Activated naive CD4-positive, alpha-beta T cell treated with anti-CD3 and anti-CD28 coated beads, Interleukin-2, amount 10 ng/mL, durations not matched to agents 7 days and 5 days (primary cell): ENCODE data around the gene ZSCAN5C.

Source experiments
- CTCF ChIA-PET: fragments of 350-600 bp; sonication (Branson Sonifier 250); formaldehyde crosslinking; loops from one replicate; lab custom pipeline; 2021; ENCODE audit warnings: antibody characterized with exemption; lab: Charles Lee
- DNase-seq: peaks from one replicate; pipeline ENCODE4 v3.0.0-alpha.2; 2020
- H3K27ac Mint-ChIP-seq: one replicate; pipeline ENCODE4 v1.8.0; 2021; ENCODE audit warnings: mild to moderate bottlenecking, moderate library complexity, mixed read lengths
- H3K27me3 Mint-ChIP-seq: one replicate; pipeline ENCODE4 v1.8.0; 2021; ENCODE audit warnings: mild to moderate bottlenecking, mixed read lengths
- H3K36me3 Mint-ChIP-seq: one replicate; pipeline ENCODE4 v1.8.0; 2021; ENCODE audit warnings: mixed read lengths
- H3K4me1 Mint-ChIP-seq: one replicate; pipeline ENCODE4 v1.8.0; 2021; ENCODE audit warnings: mixed read lengths
- H3K4me3 Mint-ChIP-seq: one replicate; pipeline ENCODE4 v1.8.0; 2021; ENCODE audit warnings: mild to moderate bottlenecking, moderate library complexity, mixed read lengths
- H3K9me3 Mint-ChIP-seq: one replicate; pipeline ENCODE4 v1.8.0; 2021; ENCODE audit warnings: mixed read lengths

ZSCAN5C gene, protein sequence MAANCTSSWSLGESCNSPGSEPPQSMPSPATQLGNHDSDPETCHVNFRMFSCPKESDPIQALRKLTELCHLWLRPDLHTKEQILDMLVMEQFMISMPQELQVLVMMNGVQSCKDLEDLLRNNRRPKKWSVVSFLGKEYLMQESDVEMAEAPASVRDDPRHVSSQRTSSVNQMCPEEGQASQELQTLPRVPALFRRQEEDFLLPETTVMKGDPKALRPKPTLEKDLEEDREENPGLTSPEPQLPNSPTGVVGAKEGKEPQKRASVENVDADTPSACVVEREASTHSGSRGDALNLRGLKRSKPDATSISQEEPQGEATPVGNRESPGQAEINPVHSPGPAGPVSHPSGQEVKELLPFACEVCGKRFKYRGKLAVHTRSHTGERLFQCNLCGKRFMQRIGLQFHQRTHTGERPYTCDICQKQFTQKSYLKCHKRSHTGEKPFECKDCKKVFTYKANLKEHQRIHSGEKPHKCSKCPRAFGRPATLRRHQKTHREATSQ

DNA sequence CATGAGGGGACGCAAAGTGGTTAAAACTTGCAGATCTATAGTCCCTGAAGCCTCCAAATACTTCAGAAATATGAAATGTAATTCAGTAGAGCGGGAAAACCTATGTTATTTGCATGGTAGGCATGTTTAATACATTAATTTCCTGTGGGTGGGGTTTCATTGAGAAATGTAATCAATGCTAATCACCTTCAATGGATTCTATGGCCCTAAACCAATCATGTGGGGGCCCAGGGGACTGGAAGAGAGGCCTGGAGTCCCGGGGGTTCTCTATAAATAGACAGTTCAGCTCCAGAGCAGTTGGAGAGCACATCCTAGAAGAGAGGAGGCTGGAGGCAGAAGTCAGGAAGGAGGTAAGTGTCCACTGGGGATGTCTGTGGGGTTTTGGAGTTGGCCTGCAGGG, at the start of gene ZSCAN5C:
TSS of gene ZSCAN5C (plus strand) at position 301 of the 400 bp plus-strand sequence. CDS start 3,641 bp downstream, outside the sequence.
- Mint-ChIP-seq H3K27me3 (peaks cover 5% of the 10 kb centered on the region), H3K9me3 (no peaks in the 10 kb centered on the region), H3K4me3 (no peak within 1 kb of the TSS), H3K4me1 (no peaks in the 10 kb centered on the region), H3K27ac (no peak within 1 kb of the TSS), H3K36me3 (no peaks in the 10 kb centered on the region)
- DNase-seq = no peak
- CTCF ChIA-PET = no interaction called here

DNA sequence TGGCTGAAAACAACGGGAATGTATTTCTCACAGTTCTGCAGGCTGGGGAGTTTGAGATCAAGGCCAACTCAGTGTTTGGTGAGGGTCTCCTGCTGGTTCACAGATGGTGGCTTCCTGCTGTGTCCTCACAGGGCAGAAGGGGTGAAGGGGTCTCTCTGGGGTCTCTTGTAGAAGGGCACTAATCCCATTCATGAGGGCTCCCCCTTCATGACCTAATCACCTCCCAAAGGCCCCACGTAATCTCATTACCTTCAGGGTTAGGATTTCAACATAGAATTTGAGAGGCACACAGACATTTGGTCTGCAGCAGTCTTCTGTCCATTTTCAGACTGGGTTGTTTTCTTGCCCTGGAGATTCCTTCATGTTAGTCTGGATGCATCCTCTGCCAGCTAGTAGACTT, 49.4 kb upstream of the ZSCAN5C start:
- no peak overlapping the region for H3K27ac Mint-ChIP-seq
- CTCF ChIA-PET = interaction anchor here (0.6 to 1.3 kb wide), 3 partner anchors 10 to 113 kb away, joined by 3 to 5 read pairs (median 3); no protein-coding TSS in a partner anchor
- H3K27me3 Mint-ChIP-seq = no peaks in the 10 kb centered on the region
- peaks cover 19% of the 10 kb centered on the region for H3K36me3 Mint-ChIP-seq
- H3K4me1 Mint-ChIP-seq = peaks cover 12% of the 10 kb centered on the region
- no peaks in the 10 kb centered on the region for H3K9me3 Mint-ChIP-seq
- DNase-seq = no peak
- H3K4me3 Mint-ChIP-seq = no peak overlapping the region

DNA sequence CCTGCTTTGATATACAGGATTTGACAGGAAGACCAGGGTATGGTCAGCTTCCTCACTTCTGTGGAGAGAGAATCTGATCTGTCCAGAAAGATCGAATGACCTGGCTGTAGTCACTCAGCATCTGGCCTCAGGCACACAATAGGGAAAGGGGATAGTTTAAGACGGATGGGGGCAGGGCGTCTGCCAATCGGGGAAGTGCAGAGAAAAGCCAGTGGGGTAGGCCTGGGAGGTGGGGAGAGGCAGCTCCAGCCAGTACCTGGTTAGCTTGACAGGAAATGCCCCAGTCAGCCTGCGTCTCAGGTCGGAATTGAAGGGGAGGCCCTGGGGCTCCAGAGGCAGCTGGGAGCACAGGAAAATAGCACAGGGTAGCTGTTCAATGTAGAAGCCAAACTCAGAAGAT, 48.6 kb upstream of the ZSCAN5C start:
- Mint-ChIP-seq H3K36me3 (peaks cover 14% of the 10 kb centered on the region), H3K9me3 (no peaks in the 10 kb centered on the region), H3K4me3 (no peak overlapping the region), H3K27ac (no peak overlapping the region), H3K4me1 (peaks cover 12% of the 10 kb centered on the region), H3K27me3 (no peaks in the 10 kb centered on the region)
- DNase-seq = no peak
- CTCF ChIA-PET = interaction anchor here (0.6 to 1.3 kb wide), 3 partner anchors 11 to 113 kb away, joined by 3 to 5 read pairs (median 3); no protein-coding TSS in a partner anchor

DNA sequence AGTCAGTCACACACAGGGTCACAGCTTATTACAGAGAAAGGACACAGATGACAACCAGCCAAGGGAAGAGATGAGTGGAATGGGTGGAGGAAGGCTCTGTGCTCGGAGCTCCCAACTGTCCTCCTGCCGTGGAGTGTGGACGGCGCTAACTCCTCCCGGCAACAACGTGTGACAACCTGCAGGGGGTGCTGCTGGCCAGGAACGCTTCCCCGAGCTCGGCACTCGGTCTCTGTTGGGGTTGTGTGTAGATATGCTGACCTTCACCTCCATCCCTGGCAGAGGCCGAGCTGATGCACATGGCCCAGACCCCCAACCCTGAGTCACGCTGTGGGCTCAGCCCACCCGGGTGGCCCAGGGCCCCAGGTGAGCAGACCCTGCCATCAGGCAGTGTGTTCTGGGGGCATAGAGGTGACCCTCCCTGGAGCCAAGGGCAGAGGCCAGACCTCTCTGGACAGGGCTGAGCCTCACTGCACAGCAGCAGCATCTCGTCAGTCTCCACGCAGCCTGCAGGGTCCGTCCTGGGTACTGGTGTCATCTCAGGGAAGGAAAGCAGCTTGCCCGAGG, 46.9 kb upstream of the ZSCAN5C start:
- Mint-ChIP-seq H3K9me3 (no peaks in the 10 kb centered on the region), H3K36me3 (peaks cover 12% of the 10 kb centered on the region), H3K4me3 (no peak overlapping the region), H3K27me3 (no peaks in the 10 kb centered on the region), H3K27ac (no peak overlapping the region), H3K4me1 (peaks cover 12% of the 10 kb centered on the region)
- no peak for DNase-seq
- CTCF ChIA-PET = interaction anchor here (0.5 to 3.0 kb wide), 3 partner anchors 12 to 159 kb away, joined by 3 to 14 read pairs (median 6); no protein-coding TSS in a partner anchor

DNA sequence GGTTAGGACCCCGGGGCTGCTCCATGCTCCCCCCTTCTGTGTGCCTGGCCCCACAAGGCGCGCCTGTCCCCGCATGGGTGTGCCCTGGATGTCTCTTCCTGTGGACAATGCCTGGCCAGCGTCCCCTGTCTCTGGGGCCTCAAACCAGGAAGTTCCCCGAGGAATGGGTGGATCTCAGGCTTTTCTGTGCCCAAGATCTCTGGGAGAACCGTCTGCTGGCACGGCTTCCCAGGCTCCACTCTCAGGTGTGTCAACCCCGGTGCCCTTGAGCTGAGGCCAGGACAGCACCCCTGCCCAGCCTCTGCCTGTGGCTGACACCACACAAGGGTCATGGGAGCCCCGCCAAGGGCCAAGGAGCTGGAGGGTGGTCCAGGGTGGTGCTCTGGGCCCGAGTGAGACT, 45.3 kb upstream of the ZSCAN5C start:
- peaks cover 9% of the 10 kb centered on the region for H3K36me3 Mint-ChIP-seq
- no peaks in the 10 kb centered on the region for H3K27me3 Mint-ChIP-seq
- CTCF ChIA-PET = interaction anchor here (3.0 kb wide), 1 partner anchor 96 kb away, joined by 14 read pairs; no protein-coding TSS in a partner anchor
- no peaks in the 10 kb centered on the region for H3K9me3 Mint-ChIP-seq
- peaks cover 12% of the 10 kb centered on the region for H3K4me1 Mint-ChIP-seq
- no peak overlapping the region for H3K4me3 Mint-ChIP-seq
- DNase-seq = no peak
- H3K27ac Mint-ChIP-seq = no peak overlapping the region

DNA sequence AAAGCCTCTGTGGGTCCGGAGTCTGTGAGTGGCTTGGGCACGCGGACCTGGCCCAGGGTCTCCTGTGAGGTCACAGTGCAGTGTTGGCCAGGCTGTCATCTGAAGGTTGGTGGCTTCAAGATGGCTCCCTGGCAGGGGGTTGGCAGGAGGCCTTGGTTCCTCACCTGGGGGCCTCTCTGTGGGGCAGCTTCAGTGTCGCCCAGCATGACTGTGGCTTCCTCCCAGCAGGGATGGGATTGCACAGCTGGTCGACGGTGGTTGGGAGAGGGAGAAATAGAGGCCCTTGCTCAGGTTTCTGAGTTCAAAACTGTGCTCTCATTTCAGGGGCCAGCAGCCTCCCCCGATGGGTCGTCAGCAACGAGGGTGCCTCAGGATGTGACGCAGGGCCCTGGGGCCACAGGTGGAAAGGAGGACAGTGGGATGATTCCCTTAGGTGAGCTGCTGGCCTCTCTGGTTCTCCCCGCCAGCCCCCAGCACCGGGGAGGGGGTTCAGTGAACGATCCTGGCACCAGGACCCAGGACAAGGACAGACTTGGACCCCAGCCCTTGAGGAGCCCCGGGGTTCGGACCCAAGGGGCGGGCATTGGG, 43.8 kb upstream of the ZSCAN5C start:
- H3K9me3 Mint-ChIP-seq = no peaks in the 10 kb centered on the region
- no peak for DNase-seq
- CTCF ChIA-PET = interaction anchor here (1.1 to 1.3 kb wide), 2 partner anchors 15 to 95 kb away, joined by 3 to 4 read pairs; no protein-coding TSS in a partner anchor
- no peak overlapping the region for H3K4me3 Mint-ChIP-seq
- H3K27ac Mint-ChIP-seq = no peak overlapping the region
- H3K4me1 Mint-ChIP-seq = peaks cover 15% of the 10 kb centered on the region
- peaks cover 9% of the 10 kb centered on the region for H3K36me3 Mint-ChIP-seq
- no peaks in the 10 kb centered on the region for H3K27me3 Mint-ChIP-seq

DNA sequence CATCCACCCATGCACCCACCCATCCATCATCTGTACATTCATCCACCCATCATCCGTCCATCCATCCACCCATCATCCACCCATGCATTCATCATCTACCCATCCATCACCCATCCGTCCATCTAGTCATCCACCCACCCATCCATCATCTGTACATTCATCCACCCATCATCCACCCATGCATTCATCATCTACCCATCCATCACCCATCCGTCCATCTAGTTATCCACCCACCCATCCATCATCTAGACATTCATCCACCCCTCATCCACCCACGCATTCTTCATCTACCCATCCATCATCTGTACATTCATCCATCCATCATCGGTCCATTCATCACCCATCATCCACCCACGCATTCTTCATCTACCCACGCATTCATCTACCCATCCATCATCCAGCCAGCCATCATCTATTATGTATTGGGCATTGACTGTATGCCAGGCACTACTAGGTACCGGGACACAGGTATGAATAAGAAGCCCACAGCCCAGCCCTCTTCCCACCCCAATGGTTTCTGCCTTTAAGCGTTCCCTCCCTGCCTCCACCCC, 43.0 kb upstream of the ZSCAN5C start:
- Mint-ChIP-seq H3K27ac (no peak overlapping the region), H3K27me3 (no peaks in the 10 kb centered on the region), H3K4me1 (peaks cover 11% of the 10 kb centered on the region), H3K9me3 (no peaks in the 10 kb centered on the region), H3K4me3 (no peak overlapping the region), H3K36me3 (peaks cover 8% of the 10 kb centered on the region)
- CTCF ChIA-PET = no interaction called here
- no peak for DNase-seq

DNA sequence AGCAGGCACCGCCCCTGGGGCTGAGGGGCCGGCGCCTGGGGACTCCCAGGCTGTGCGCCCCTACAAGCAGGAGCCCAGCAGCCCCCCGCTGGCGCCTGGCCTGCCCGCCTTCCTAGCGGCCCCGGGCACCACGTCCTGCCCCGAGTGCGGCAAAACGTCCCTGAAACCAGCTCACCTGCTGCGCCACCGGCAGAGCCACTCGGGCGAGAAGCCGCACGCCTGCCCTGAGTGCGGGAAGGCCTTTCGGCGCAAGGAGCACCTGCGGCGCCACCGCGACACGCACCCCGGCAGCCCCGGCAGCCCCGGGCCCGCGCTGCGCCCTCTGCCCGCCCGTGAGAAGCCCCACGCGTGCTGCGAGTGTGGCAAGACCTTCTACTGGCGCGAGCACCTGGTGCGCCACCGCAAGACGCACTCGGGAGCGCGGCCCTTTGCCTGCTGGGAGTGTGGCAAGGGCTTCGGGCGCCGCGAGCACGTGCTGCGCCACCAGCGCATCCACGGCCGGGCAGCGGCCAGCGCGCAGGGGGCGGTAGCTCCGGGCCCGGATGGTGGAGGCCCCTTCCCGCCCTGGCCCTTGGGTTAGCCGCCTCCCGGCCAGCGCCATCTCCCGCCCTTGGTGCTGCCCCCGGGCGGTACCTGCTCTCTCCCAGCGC, 42.3 kb upstream of the ZSCAN5C start:
- peaks cover 8% of the 10 kb centered on the region for H3K36me3 Mint-ChIP-seq
- H3K9me3 Mint-ChIP-seq = no peaks in the 10 kb centered on the region
- peaks cover 14% of the 10 kb centered on the region for H3K4me1 Mint-ChIP-seq
- H3K27me3 Mint-ChIP-seq = no peaks in the 10 kb centered on the region
- no peak overlapping the region for H3K4me3 Mint-ChIP-seq
- CTCF ChIA-PET = no interaction called here
- no peak overlapping the region for H3K27ac Mint-ChIP-seq
- no peak for DNase-seq

DNA sequence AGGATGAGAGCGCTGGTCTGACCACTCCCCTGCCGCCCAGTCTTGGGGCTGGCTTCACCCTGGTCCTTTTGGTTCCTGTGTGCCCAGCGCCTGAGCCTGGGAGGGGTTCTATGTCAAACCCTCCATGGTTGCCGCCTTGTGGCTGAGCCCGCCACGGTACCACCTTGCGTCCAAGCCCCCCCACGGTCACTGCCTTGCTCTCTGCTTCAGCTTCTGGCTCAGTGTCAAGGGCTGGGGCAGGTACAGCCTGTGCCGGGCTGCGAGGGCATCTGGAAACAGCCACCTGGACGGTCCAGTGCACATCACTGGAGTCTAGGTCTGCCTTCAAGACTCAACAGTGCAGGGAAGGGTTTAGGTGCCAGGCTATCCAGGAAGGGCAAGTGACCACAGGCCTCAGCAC, 40.5 kb upstream of the ZSCAN5C start:
- DNase-seq = no peak
- Mint-ChIP-seq H3K9me3 (no peaks in the 10 kb centered on the region), H3K27ac (no peak overlapping the region), H3K36me3 (peaks cover 8% of the 10 kb centered on the region), H3K4me3 (no peak overlapping the region), H3K27me3 (no peaks in the 10 kb centered on the region), H3K4me1 (peaks cover 16% of the 10 kb centered on the region)
- CTCF ChIA-PET = no interaction called here

DNA sequence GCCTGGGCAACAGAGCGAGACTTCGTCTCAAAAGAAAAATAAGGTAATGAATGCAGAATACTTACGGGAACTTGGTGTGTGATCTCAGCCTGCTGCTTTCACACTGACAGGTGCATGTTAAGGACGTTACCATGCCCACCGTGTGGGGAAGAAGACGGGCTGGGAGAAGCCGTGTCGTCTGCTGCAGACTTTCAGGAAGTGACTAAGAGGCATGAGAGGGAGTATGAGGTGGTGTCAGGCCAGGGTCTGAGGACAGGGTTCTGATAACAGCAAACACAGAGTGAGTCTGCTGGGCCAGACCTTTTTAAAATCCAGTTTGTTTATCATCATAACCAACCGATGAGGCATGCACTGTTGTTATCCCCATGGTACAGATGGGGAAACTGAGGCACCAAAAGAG, 39.8 kb upstream of the ZSCAN5C start:
- peaks cover 8% of the 10 kb centered on the region for H3K36me3 Mint-ChIP-seq
- H3K9me3 Mint-ChIP-seq = no peaks in the 10 kb centered on the region
- H3K27me3 Mint-ChIP-seq = no peaks in the 10 kb centered on the region
- no peak overlapping the region for H3K27ac Mint-ChIP-seq
- no peak for DNase-seq
- peaks cover 16% of the 10 kb centered on the region for H3K4me1 Mint-ChIP-seq
- H3K4me3 Mint-ChIP-seq = no peak overlapping the region
- CTCF ChIA-PET = no interaction called here

DNA sequence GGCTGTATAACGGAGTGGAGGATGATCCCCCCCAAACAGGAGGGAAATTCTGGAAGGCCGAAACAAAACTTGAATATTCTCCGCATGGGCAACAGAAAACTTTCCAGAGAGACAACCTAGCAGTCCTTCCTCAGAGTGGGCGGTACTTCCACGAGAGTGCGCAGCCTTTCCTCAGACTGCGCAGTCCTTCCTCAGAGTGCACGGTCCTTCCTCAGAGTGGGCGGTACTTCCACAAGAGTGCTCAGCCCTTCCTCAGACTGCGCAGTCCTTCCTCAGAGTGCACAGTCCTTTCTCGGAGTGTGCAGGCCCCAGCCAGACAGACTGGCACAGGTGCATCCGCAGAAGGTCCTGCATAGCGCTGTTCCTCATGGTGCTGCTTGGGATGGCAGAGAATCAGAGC, 39.0 kb upstream of the ZSCAN5C start:
- Mint-ChIP-seq H3K4me1 (peaks cover 16% of the 10 kb centered on the region), H3K27me3 (no peaks in the 10 kb centered on the region), H3K36me3 (peaks cover 8% of the 10 kb centered on the region), H3K4me3 (no peak overlapping the region), H3K9me3 (no peaks in the 10 kb centered on the region), H3K27ac (no peak overlapping the region)
- CTCF ChIA-PET = no interaction called here
- no peak for DNase-seq

DNA sequence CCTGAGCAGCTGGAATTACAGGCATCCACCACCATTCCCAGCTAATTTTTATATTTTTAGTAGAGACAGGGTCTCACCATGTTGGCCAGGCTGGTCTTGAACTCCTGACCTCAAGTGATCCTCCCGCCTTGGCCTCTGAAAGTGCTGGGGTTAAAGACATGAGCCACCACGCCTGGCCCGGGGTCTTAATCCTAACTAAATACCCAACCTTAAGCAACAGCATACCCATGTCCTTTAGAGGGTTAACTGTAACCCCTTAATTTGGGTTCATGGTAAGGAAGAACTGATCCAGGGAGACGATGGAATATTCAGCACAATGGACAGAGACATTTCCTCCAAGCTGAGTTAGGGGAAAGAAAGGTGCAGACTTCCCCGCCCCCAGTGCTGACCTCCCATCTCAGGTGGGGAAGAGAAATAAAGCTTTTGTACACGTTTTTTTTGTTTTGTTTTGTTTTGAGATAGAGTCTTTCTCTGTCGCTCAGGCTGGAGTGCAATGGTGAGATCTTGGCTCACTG, 35.0 kb upstream of the ZSCAN5C start:
- peaks cover 13% of the 10 kb centered on the region for H3K4me1 Mint-ChIP-seq
- CTCF ChIA-PET = interaction anchor here (1.4 kb wide), 1 partner anchor 86 kb away, joined by 3 read pairs; no protein-coding TSS in a partner anchor
- H3K27me3 Mint-ChIP-seq = peaks cover 10% of the 10 kb centered on the region
- no peak overlapping the region for H3K27ac Mint-ChIP-seq
- no peaks in the 10 kb centered on the region for H3K9me3 Mint-ChIP-seq
- no peak overlapping the region for H3K4me3 Mint-ChIP-seq
- DNase-seq = no peak
- no peaks in the 10 kb centered on the region for H3K36me3 Mint-ChIP-seq

DNA sequence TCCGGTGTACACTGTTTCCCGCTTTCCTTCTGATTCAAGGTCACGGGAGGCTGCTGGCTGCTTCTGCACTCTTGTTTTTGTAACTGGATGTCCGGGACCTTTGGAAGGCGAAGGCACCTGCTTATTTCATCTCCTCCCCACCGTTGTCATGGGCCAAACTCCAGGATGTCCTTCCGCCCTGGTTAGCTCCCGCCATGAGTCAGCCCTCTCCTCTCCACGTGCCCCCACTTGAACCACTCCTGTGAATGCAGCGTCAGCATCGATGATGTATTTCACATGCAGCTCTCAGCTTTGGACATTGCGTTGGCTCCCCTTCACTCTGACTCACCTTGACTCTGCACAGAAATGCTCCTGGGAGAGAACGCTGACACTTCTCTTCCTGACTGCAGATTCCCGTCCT, 31.8 kb upstream of the ZSCAN5C start:
- CTCF ChIA-PET = interaction anchor here (1.5 kb wide), 2 partner anchors 82 to 90 kb away, joined by 4 to 5 read pairs; no protein-coding TSS in a partner anchor
- no peak overlapping the region for H3K4me3 Mint-ChIP-seq
- no peak for DNase-seq
- H3K36me3 Mint-ChIP-seq = no peaks in the 10 kb centered on the region
- H3K27ac Mint-ChIP-seq = no peak overlapping the region
- no peaks in the 10 kb centered on the region for H3K4me1 Mint-ChIP-seq
- peaks cover 10% of the 10 kb centered on the region for H3K27me3 Mint-ChIP-seq
- H3K9me3 Mint-ChIP-seq = no peaks in the 10 kb centered on the region
